ENCODE results near the gene NOL7. TPM values are rescaled to one million over a fixed set of nuclear protein-coding genes. Genes with fewer than 3 reads are reported as not detected.

Gene NOL7
- total RNA-seq, 1 donor from 2014 or later: 52.0 TPM

DNA sequence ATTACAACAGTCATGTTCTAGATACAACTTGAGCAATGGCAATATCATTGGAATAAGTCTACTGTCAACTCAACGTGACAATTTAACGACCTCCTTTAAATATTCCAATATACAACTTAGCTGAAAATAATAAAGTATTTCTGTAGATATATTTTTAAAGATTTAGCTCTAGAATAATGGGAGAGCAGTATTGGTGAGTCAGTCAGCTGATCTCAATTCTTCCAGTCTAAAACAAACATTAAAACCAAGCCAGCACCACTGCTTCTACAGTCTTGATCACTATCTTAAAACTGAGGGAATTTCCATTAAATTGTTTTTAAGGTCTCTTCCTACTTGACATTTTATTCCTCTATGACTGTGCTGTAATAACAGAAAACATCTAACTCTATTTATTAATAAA, 38.2 kb downstream of the NOL7 start:
- no peak for DNase-seq
- no peaks in the 10 kb centered on the region for H3K4me1 ChIP-seq
- ATAC-seq: no peak
- H3K9me3 ChIP-seq: no peaks in the 10 kb centered on the region
- no peaks in the 10 kb centered on the region for H3K27me3 ChIP-seq
- TF ChIP-seq, protein P1, sequence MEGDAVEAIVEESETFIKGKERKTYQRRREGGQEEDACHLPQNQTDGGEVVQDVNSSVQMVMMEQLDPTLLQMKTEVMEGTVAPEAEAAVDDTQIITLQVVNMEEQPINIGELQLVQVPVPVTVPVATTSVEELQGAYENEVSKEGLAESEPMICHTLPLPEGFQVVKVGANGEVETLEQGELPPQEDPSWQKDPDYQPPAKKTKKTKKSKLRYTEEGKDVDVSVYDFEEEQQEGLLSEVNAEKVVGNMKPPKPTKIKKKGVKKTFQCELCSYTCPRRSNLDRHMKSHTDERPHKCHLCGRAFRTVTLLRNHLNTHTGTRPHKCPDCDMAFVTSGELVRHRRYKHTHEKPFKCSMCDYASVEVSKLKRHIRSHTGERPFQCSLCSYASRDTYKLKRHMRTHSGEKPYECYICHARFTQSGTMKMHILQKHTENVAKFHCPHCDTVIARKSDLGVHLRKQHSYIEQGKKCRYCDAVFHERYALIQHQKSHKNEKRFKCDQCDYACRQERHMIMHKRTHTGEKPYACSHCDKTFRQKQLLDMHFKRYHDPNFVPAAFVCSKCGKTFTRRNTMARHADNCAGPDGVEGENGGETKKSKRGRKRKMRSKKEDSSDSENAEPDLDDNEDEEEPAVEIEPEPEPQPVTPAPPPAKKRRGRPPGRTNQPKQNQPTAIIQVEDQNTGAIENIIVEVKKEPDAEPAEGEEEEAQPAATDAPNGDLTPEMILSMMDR (IDR thresholded peaks at IDR 0.05): no peak
- no peak overlapping the region for H3K27ac ChIP-seq
- intact Hi-C loops (cut with DNase I): no loop called here
- H3K4me3 ChIP-seq: no peak overlapping the region
- H3K36me3 ChIP-seq: no peaks in the 10 kb centered on the region

DNA sequence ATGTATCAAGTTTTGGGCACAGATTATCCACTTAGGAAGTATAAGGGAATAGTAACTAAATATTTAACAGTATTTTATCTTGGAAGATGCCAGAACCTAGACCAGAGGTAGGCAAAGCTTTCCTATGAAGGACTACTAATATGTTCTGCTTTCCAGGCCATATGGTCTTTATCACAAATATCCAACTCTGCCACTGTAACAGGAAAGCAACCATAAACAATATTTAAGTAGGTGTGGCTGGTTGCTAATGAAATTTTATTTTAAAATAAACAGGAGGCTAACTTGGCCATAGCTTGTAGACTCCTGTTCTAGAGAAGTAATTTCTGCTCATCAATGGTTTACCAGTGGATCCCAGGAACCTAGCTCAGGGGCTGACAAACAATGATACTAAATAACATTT, 39.4 kb downstream of the NOL7 start:
- Histone ChIP-seq H3K4me1 (no peaks in the 10 kb centered on the region), H3K4me3 (no peak overlapping the region), H3K36me3 (no peaks in the 10 kb centered on the region), H3K27ac (no peak overlapping the region), H3K27me3 (no peaks in the 10 kb centered on the region), H3K9me3 (no peaks in the 10 kb centered on the region)
- ATAC-seq (no peak), DNase-seq (no peak)
- intact Hi-C loops (cut with DNase I): no loop called here
- TF ChIP-seq, protein P1 (IDR thresholded peaks at IDR 0.05): no peak

DNA sequence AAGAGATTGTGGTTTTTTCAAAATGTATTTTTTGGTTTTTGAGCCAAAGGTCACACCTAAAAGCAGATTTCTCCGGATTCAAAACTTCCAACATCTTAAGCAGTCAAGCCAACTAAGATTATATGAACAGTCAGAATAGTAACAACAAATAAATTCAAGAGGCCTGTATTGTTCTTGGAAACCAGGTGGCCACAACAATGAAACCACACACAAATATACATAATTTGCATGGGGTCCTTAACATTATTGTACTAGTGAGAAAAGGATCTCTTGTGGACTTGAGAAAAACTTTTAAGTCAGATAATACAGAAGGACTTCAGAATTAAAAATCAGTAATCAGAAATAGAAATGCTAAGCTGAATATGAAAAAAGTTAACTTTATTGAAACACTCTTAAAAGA, 40.6 kb downstream of the NOL7 start:
- DNase-seq (no peak), ATAC-seq (no peak)
- intact Hi-C loops (cut with DNase I): no loop called here

DNA sequence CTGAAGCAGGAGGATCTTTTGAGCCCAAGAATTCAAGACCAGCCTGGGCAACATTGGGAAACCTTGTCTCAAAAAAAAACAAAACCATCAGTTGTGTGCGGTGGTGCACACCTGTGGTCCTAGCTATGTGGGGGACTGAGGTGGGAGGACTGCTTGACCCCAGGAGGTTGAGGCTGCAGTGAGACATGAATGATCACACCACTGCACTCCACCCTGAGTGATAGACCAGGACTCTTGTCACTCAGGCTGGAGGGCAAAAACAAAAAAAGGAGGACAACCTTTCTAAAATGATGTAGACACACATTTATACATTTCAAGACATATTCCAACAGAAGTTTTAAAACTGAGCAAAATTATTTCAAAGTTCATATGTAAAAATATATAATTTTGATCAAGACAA, 45.1 kb downstream of the NOL7 start:
- DNase-seq: no peak
- no peak for ATAC-seq
- Histone ChIP-seq H3K27me3 (no peaks in the 10 kb centered on the region), H3K9me3 (no peaks in the 10 kb centered on the region), H3K27ac (no peak overlapping the region), H3K4me3 (no peak overlapping the region), H3K4me1 (peaks cover 6% of the 10 kb centered on the region), H3K36me3 (no peaks in the 10 kb centered on the region)
- intact Hi-C loops (cut with DNase I): no loop called here
- TF ChIP-seq, protein P1 (IDR thresholded peaks at IDR 0.05): no peak

More for the DNA sequence above, 40.6 kb downstream of the NOL7 start:
- no peaks in the 10 kb centered on the region for H3K36me3 ChIP-seq
- no peak overlapping the region for H3K27ac ChIP-seq
- H3K9me3 ChIP-seq: no peaks in the 10 kb centered on the region
- TF ChIP-seq, protein P1 (IDR thresholded peaks at IDR 0.05): no peak
- no peaks in the 10 kb centered on the region for H3K27me3 ChIP-seq
- peaks cover under 1% of the 10 kb centered on the region for H3K4me1 ChIP-seq
- H3K4me3 ChIP-seq: no peak overlapping the region

DNA sequence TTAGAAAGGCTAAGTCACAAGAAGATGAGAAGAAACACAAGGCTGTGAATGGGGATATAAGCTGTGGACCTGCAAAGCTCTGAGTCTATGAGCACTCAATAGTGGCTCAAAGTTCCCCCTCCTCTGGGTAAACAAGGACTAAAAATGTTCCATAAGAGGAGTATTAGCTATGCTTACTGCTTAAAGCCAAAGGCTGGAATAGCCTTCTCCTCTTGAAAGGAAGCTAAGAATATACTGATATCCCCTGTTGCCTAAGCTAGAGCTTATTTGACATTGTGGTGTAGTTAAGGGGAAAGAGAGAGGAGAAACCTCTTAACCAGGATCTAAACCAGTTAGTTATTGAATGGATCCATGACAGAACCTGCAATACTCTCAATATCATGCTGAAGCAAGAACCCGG, 45.8 kb downstream of the NOL7 start:
- TF ChIP-seq, protein P1 (IDR thresholded peaks at IDR 0.05): no peak
- H3K9me3 ChIP-seq: no peaks in the 10 kb centered on the region
- no peak for ATAC-seq
- no peak overlapping the region for H3K27ac ChIP-seq
- peaks cover 6% of the 10 kb centered on the region for H3K4me1 ChIP-seq
- H3K27me3 ChIP-seq: no peaks in the 10 kb centered on the region
- H3K36me3 ChIP-seq: no peaks in the 10 kb centered on the region
- DNase-seq: no peak
- no peak overlapping the region for H3K4me3 ChIP-seq
- intact Hi-C loops (cut with DNase I): no loop called here

DNA sequence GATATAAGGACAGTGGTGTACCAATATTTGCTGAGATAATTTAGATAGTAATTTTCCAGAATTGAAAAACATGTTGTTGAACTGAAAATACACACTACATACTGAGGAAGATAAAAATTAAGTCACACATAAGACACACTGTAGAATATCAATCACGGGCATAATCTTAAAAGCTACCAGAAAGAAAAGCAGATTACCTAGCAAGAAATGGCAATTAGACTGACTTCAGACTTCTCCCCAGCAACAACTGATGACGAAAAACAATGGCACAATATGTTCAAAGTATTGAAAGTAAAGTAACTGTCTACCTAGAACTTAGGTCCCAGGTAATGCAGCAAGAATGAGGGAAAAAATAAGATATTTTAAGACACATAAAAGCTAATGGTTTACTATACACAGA, 46.5 kb downstream of the NOL7 start:
- no peaks in the 10 kb centered on the region for H3K9me3 ChIP-seq
- intact Hi-C loops (cut with DNase I): no loop called here
- H3K27me3 ChIP-seq: no peaks in the 10 kb centered on the region
- H3K27ac ChIP-seq: no peak overlapping the region
- H3K4me3 ChIP-seq: no peak overlapping the region
- TF ChIP-seq, protein P1 (IDR thresholded peaks at IDR 0.05): no peak
- no peaks in the 10 kb centered on the region for H3K36me3 ChIP-seq
- ATAC-seq: no peak
- DNase-seq: no peak
- peaks cover 8% of the 10 kb centered on the region for H3K4me1 ChIP-seq
